Fibroblast of lung (primary cell): ENCODE results near the gene HLA-A.

Experiments
- CTCF ChIP-seq, 2 donors: IDR thresholded peaks in 1 of 2; conservative IDR thresholded peaks in 1 of 2; 1 replicate in 1 of 2; 2 replicates in 1 of 2; pipeline ENCODE4 v1.5.1; 2011 to 2012; ENCODE audit warnings: low read length in 2 of 2, control low read depth in 1 of 2, inconsistent platforms in 1 of 2, low read depth in 1 of 2, mild to moderate bottlenecking in 1 of 2
- EZH2 ChIP-seq: IDR thresholded peaks from 2 replicates; pipeline ENCODE4 v1.5.1; 2012; ENCODE audit warnings: low read length, control low read depth, mild to moderate bottlenecking; ENCODE audit errors: missing control alignments

DNA sequence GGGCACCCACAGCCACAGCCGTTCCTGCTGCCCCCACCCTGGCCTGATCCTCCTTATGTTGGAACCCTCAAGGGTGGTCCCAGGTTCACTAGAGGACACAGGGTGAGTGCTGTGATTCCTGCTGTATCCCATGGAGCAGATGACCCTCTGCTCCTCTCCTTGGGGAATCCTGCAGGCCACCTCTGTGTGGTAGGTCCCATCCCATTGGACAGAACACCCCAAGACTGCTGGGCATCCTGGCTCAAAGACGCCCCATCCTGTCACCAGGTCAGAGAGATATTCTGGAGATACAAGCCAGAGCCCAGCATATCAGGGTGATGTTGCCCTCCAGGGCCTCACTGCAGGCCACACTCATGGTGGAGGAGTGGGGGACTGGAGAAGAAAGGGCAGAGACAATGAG is 28.4 kb downstream of the HLA-A start:
- TF ChIP-seq CTCF (conservative IDR thresholded peaks at IDR 0.05 in 1 of 2, IDR thresholded peaks at IDR 0.05 in 1 of 2; ENCODE audit: low read depth in 1 of 2, low read length in 2 of 2) (no peak), EZH2 (no peak)
